AG08395 (cell line): Measurements from ENCODE around the gene CCR7.

Experiments
- DNase-seq: peaks from one replicate; pipeline ENCODE4 v3.0.0; 2012; ENCODE audit warnings: mixed read lengths, low spot score

CCR7 gene

GRCh38 chr17:40535924-40536294, 29.4 kb downstream of the CCR7 start:
- DNase-seq: no peak

DNA sequence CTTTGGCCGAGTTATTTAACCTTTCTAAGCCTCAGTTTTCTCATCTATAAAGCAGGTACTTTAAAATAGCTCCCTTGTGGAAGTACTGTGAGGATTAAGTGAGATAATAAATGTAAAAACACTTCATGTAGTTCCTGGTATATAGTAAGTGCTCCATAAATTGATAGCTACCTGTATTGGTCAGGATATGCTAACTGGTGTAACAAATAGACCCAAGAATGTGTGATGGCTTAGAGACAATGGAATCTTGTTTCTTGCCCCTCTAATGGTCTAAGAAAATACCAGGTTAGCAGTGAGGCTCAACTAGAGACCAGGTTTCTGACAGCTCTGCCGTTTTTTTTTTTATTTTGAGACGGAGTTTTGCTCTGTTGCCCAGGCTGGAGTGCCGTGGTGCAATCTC, 29.8 kb downstream of the CCR7 start:
- DNase-seq: no peak

DNA sequence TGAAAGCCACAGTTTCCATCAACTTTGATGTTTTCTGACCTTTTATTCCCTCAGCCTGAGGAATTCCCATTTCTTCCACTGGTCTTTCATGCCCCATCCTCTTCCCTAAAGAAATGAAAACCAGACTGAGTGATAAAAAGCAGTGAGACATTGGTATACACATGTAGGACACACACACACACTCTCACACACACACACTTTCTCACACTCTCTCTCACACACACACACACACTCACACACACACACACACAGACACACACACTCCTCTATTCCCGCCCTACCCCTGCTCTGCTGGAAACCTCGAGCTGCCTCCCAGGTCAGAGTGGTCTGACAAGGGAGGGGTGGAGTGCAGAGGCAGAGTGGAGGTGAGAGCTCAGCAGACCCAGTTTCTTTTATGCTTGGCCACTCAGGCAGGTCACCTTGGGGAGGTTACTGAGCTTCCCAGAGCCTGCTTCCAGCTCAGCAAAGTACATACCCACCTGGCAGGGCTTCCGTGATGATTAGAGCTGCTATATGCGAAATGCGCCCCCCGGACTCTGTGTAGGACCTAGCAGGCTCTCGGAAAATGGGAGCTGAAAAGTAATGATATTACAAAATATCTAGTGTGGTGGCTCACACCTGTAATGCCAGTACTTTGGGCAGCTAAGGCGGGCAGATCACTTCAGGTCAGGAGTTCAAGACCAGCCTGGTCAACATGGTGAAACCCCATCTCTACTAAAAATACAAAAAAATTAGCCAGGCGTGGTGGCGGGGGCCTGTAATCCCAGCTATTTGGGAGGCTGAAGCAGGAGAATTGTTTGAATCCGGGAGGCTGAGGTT, 30.7 kb downstream of the CCR7 start:
- no peak for DNase-seq

DNA sequence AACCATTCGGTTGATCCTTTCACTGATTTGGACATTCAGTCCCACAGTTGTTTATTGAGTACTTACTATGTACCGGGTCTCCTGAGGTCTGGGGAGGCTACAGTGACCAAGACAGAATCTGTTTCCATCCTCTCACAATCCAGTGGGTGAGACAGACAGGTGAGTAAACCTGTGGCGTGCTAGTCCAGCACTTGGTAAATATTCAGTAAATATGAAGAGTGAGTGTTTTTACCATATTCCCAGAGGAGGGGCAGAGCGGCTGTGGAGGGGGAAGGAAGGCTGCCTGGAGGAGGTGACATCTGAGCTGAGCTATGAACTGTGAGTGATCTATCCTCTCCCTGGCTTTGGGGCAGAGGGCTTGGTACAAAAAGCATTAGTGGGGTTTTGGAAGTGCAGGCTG, 31.4 kb downstream of the CCR7 start:
- DNase-seq: no peak

- DNase-seq: no peak
These were observed 32.6 kb downstream of the CCR7 start for GRCh38 chr17:40532520-40533253.

DNA sequence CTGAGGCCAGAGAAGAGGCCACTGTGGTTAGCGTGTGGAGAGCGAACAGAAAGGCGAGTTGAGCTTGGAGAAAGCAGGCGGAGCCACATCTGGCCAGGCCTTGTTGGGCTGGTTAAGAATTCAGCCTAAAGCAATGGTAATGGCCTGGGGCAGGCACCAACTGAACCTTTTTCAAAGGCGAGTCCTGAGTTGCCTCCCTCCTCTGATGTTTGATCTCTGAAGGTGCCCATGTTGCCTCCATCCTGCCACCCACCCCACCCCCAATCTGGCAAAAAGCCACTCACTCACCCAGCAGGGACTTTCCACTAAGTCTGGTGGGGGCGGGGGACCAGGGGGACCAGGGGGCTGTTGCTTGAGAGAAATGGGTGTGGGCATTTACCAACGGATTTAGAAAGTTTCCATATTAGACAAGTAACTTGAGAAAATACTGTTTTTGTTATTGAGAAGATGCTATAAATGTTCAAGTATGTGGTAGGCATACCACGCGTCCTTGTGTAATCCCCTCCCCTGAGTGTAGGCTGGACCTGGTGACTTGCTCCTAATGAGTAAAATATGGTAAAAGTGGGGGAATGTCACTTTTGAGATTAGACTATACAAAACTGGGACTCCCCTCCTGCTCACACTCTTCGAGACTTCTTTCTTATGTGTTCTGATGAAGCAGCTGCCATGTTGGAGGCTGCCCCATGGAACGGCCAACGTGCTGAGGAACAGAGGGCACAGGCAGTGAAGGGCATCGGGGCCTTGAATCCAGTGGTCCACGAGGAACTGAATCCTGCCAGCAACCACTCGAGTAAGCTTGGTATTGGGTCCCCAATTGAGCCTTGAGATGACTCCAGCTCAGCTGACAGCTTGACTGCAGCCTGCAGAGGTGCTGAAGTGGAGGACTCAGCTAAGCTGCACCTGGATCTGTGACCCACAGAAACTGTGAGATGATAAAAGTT, 34.0 kb downstream of the CCR7 start:
- DNase-seq: no peak

GRCh38 chr17:40530531-40530994, 34.7 kb downstream of the CCR7 start:
- DNase-seq: no peak

DNA sequence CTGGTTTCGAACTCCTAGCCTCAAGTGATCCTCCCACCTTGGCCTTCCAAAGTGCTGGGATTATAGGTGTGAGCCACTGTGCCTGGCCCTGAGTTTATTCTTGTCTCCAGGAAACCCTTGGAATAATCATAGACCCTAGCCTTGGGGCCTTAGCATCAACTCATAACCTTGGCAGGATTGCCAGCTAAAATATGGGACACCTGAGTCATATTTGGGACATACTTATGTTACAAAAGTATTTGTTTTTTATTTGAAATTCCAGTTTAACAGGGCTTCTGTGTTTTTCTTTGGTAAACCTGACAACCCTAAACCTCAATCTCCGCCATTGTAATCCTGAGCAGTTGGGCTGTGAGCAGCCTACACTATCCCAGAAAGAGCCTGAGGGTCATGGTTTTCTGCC, 35.3 kb downstream of the CCR7 start:
- no peak for DNase-seq

DNA sequence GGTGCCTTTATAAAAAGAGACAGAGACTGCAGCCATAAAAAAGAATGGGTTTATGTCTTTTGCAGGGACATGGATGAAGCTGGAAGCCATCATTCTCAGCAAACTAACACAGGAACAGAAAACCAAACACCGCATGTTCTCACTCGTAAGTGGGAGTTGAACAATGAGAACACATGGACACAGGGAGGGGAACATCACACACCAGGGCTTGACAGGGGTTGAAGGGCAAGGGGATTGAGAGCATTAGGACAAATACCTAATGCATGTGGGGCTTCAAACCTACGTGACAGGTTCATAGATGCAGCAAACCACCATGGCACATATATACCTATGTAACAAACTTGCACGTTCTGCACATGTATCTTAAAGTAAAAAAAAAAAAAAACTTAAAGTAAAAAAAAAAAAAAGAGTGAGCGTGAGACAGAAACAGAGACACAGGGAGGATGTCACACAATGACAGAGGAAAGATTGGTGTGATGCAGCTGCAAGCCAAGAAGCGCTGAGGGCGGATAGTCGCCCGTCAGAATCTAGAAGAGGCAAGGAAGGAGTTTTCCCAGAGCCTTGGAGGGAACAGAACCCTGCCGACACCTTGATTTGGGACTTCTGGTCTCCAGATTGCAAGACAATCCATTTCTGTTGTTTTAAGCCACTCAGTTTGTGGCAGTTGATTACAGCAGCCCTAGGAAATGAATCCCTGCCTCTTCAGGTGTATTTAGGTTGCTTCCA, 36.4 kb downstream of the CCR7 start:
- DNase-seq: no peak

DNA sequence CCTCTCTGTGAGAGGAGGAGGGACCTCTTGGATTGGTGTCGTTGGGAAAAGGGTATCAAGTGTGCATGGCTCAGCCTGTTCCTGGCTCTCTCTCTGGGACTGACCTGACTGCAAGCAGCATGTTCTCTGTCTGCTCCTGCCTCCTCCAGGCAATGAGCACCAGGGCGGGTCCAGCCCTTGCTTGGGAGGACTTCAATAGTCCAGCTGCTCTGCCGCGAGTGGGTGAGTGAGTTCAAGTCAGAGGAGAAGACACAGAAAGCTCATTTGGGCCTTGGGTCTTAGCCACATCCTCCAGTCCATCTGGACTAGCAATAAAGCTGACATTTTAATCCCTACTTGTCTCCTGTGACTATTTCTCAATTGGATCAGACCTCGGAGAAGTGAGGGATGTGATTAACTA, 38.6 kb downstream of the CCR7 start:
- peak; percentile 38 for DNase-seq

- no peak for DNase-seq
These were observed 40.0 kb downstream of the CCR7 start for GRCh38 chr17:40525294-40525693.

DNA sequence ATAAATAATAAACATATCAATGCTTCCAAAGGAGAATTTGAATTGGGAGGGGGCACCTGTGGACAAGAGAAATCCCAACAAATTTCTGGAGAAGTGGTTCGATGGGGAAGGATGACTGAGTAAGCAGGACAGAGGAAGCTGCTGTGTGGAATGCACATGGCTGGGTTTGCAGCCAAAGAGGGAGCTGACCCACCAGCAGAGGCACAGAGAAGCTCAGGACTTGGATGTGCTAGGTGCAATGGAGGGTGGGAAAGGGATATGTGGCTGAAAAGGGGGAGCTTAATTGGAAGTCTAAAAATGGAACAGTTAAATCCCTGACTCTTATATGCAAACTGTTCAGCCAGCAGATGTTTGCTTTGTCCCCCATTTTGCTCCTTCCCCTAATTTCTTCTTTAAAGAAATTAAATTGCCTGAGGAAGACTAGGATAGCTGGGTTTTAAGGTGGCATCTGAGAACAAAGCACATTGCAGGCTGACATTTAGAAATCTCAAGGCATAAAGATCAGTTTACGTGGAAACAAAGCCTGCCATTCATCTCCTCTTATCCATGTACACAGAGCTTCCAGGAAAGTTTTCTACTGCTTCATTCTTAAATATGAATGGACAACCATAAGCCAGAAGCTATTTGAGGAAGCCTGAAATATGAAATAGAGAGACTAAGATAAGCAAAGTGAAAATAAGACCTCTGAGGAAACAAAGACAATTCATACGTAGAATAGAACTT, 40.9 kb downstream of the CCR7 start:
- DNase-seq: no peak

DNA sequence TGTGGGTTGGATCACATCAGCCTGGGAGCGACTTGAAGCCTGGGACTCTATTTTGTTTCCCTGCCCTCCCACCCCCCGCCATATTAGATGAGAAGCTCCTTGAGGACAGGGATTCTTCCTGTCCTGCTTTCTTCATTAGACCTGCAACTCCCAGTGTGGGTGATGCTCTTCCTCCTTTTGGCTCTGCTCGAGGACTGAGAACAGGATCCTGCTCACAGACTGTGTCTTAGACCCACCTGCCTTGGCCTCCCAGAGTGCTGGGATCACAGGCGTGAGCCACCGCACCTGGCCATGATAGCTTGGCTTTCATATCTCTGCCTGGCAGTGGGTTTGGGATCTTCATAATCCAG, 42.3 kb downstream of the CCR7 start:
- DNase-seq: no peak

DNA sequence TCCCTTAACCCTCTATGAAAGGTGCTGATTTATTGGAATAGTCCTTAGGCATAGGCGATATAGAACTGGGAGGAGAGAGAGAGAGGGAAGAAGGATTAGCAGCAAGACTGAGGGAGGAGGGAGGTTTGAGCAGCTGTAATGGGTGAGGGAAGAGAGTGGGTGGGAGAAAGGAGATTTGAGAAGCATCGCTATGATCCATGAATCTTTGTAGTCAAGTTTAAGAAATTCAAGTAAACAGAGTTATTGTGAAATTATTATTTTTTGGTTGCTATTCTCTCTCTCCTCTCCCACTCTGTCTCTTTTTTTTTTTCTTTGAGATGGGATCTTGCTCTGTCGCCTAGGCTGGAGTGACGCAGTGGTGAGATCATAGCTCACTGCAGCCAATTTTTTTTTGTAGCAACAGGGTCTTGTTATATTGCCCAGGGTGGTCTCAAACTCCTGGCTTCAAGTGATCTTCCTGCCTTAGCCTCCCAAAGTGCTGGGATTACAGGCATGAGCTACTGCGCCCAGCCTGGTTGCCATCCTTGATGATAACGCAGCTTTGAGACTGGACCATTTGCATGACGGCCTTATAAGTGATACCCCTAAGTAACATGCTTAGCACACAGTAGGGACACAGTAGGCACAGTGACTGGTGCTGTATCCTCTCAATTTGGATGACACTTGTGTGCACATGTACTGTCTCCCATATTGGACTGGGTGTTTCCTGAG, 42.9 kb downstream of the CCR7 start:
- no peak for DNase-seq

GRCh38 chr17:40520991-40521453, 44.2 kb downstream of the CCR7 start:
- no peak for DNase-seq

- DNase-seq: no peak
These were observed 46.0 kb downstream of the CCR7 start for GRCh38 chr17:40519089-40519775.

GRCh38 chr17:40518401-40519088, 46.7 kb downstream of the CCR7 start:
- no peak for DNase-seq

GRCh38 chr17:40517981-40518380, 47.3 kb downstream of the CCR7 start:
- DNase-seq: no peak

GRCh38 chr17:40517286-40517662, 48.0 kb downstream of the CCR7 start:
- DNase-seq: no peak
